ENCODE data around the gene ADRA2C.

ADRA2C gene

DNA sequence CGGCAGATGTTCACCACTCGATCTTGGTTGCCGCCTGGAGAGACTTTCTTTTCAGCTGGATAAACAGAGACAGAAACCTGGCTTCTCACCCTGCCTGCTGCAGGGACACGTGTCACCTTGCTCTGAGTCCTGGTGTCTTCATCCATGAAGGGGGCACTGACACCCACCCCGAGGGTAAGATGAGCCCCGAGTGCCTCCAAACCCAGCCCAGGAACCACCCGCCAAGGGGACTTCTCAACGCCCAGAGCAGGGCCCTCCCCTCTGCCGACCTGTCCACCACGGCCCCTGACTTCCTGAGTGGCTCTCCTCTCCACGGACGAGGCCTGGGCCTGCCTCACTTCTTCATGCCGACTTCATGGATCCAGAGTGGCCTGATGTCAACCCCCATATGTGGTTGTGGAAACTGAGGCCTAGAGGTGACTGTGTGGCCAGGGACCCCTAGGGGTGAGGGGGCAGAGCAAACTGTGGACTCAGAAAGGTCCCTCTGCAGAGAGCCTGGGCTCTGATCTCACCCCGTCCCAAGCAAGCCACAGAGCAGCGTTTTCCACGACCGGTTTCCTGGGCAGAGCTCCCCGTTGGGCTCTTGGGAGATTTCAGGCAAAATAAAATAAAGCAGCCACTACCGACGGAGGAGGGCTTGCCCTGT, 5.1 kb downstream of the ADRA2C start:
- H3K9ac ChIP-seq (ENCODE audit: low read length): no peak overlapping the region
- no peaks in the 10 kb centered on the region for H3F3A ChIP-seq (ENCODE audit: insufficient read depth, low read length)
- no peaks in the 10 kb centered on the region for H3K9me3 ChIP-seq (ENCODE audit: low read length)
- H3K27ac ChIP-seq (ENCODE audit: low read depth, low read length, poor library complexity, severe bottlenecking): no peak overlapping the region
- H3K27me3 ChIP-seq (ENCODE audit: insufficient read depth, low read length): no peaks in the 10 kb centered on the region
- H2AFZ ChIP-seq (ENCODE audit: low read length): no peak overlapping the region
- no peak for TF ChIP-seq EZH2 (IDR thresholded peaks at IDR 0.05; ENCODE audit: borderline replicate concordance, low read length)
- no peak for TF ChIP-seq CTCF (IDR thresholded peaks at IDR 0.05; ENCODE audit: low read length)
- no peaks in the 10 kb centered on the region for H3K79me2 ChIP-seq (ENCODE audit: insufficient read depth, low read length)
- no peaks in the 10 kb centered on the region for H4K20me1 ChIP-seq (ENCODE audit: insufficient read depth, low read length)
- H3K4me2 ChIP-seq (ENCODE audit: low read length): no peak overlapping the region
- no peaks in the 10 kb centered on the region for H3K4me1 ChIP-seq (ENCODE audit: insufficient read depth, low read length, severe bottlenecking)
- H3K9me2 ChIP-seq (ENCODE audit: low read depth, low read length): no peaks in the 10 kb centered on the region
- H3K36me3 ChIP-seq (ENCODE audit: insufficient read depth, low read length): no peaks in the 10 kb centered on the region
- H3K4me3 ChIP-seq (ENCODE audit: low read depth, low read length, poor library complexity, severe bottlenecking): no peak overlapping the region

DNA sequence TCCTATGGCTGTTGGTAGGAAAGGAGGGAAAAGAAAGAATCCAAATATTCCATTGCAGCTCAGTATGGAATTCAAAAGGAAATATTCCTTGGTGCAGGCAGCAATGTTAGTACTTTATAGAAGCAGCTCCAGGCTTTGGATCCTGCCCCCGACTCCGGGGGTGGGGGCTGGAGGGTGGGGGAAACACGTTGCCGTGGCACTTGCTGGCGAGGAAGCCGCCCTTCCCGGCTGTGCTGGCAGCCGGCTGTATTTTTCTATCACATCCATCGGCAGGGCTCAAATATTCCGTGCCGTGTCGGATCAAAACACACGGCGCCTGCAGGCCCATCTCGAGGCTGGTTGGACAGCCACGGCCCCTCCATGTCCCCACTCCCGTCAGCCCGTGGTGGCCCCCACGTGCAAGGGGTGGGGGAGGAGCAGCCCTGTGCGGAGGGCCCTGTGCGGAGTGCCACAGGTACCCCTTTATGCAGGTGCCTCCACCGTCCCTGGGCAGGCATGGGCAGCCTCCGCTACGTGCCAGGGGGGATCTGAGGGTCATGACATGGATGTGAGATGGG, 5.8 kb downstream of the ADRA2C start:
- no peaks in the 10 kb centered on the region for H3K36me3 ChIP-seq (ENCODE audit: insufficient read depth, low read length)
- TF ChIP-seq CTCF (IDR thresholded peaks at IDR 0.05; ENCODE audit: low read length) (no peak), EZH2 (IDR thresholded peaks at IDR 0.05; ENCODE audit: borderline replicate concordance, low read length) (no peak)
- H3K4me3 ChIP-seq (ENCODE audit: low read depth, low read length, poor library complexity, severe bottlenecking): no peak overlapping the region
- H3K27me3 ChIP-seq (ENCODE audit: insufficient read depth, low read length): no peaks in the 10 kb centered on the region
- H3K9me3 ChIP-seq (ENCODE audit: low read length): no peaks in the 10 kb centered on the region
- H3F3A ChIP-seq (ENCODE audit: insufficient read depth, low read length): no peaks in the 10 kb centered on the region
- no peak overlapping the region for H3K4me2 ChIP-seq (ENCODE audit: low read length)
- no peaks in the 10 kb centered on the region for H3K4me1 ChIP-seq (ENCODE audit: insufficient read depth, low read length, severe bottlenecking)
- no peak overlapping the region for H3K9ac ChIP-seq (ENCODE audit: low read length)
- H3K27ac ChIP-seq (ENCODE audit: low read depth, low read length, poor library complexity, severe bottlenecking): no peak overlapping the region
- H3K9me2 ChIP-seq (ENCODE audit: low read depth, low read length): no peaks in the 10 kb centered on the region
- H4K20me1 ChIP-seq (ENCODE audit: insufficient read depth, low read length): no peaks in the 10 kb centered on the region
- no peaks in the 10 kb centered on the region for H3K79me2 ChIP-seq (ENCODE audit: insufficient read depth, low read length)
- no peak overlapping the region for H2AFZ ChIP-seq (ENCODE audit: low read length)

- Histone ChIP-seq H3K9me3 (ENCODE audit: low read length) (no peaks in the 10 kb centered on the region), H3K79me2 (ENCODE audit: insufficient read depth, low read length) (no peaks in the 10 kb centered on the region), H3K4me3 (ENCODE audit: low read depth, low read length, poor library complexity, severe bottlenecking) (no peak overlapping the region), H2AFZ (ENCODE audit: low read length) (no peak overlapping the region), H3F3A (ENCODE audit: insufficient read depth, low read length) (no peaks in the 10 kb centered on the region), H3K4me2 (ENCODE audit: low read length) (no peak overlapping the region), H3K27me3 (ENCODE audit: insufficient read depth, low read length) (no peaks in the 10 kb centered on the region), H3K4me1 (ENCODE audit: insufficient read depth, low read length, severe bottlenecking) (no peaks in the 10 kb centered on the region), H3K9me2 (ENCODE audit: low read depth, low read length) (no peaks in the 10 kb centered on the region), H3K36me3 (ENCODE audit: insufficient read depth, low read length) (no peaks in the 10 kb centered on the region), H3K27ac (ENCODE audit: low read depth, low read length, poor library complexity, severe bottlenecking) (no peak overlapping the region), H3K9ac (ENCODE audit: low read length) (no peak overlapping the region), H4K20me1 (ENCODE audit: insufficient read depth, low read length) (no peaks in the 10 kb centered on the region)
- TF ChIP-seq EZH2 (IDR thresholded peaks at IDR 0.05; ENCODE audit: borderline replicate concordance, low read length): no peak
- TF ChIP-seq CTCF (IDR thresholded peaks at IDR 0.05; ENCODE audit: low read length): no peak
Measured at GRCh38 chr4:3772632-3773031, 6.4 kb downstream of the ADRA2C start.

Data from OCI-LY1 (cell line).